NCI-H82 treated with DMSO at 0.1 percent for 48 hours (cell line): ENCODE data around the gene BCAS3.
"Not testable (repeated sequence)": the region's sequence is repeated elsewhere in the genome, so short reads cannot be mapped to it uniquely, and the experiment has no call there.

Experiments
- DNase-seq: peaks from one replicate; lab custom pipeline; 2025; ENCODE audit not compliant: unreplicated experiment; lab: John Stamatoyannopoulos, UW

BCAS3 gene

DNA sequence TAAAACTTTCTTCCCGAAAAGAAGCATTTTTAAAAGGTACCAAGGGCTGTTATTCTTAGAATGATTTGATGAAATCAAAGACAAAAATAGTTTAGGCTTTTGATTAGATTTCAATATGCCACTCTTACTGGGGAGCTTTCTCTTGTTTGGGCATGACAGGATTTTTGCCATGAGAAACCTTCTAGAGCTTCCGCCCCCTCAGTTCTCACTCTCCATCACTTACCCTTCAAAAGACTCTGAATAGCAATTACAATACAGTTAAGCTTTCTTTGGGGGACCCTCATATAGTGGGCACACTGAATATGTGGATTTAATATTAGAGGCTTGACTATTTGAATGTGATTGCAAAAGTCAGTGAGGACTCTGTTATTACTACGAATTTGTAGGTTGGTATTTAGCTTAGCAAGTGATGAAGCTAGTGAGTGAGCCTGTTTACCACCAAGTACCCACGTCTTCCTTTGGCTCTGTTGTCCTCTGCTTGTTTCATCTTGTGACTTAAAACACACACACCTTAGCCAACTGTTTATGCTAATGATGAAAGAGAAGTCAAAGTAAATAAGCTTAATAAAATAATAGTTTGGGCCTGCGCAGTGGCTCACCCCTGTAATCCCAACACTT is 563.3 kb downstream of the BCAS3 start:
- no peak for DNase-seq

- not testable (repeated sequence) for DNase-seq
Measured at GRCh38 chr17:61244988-61245387, 567.3 kb downstream of the BCAS3 start.

- no peak for DNase-seq
Measured at GRCh38 chr17:61245706-61246135, 568.1 kb downstream of the BCAS3 start.

DNA sequence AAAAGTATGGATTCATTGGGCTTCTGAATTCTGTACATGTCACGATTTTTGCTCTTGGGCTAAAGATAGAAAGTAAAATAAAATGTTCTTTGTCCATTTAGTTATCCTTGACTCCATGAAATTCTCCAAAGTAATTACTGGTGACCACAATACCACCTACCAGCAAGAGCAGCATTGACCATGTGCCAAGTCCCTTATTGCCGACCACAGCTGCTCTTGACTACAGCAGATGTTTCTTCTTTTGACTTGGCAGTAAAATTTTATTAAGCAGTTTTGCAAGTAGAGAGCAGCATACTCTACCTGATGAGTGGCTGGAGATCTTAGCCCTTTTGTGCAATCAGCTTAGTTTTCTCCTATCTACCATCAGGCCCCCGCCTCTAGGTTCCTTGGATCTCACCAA is 569.8 kb downstream of the BCAS3 start:
- no peak for DNase-seq

DNA sequence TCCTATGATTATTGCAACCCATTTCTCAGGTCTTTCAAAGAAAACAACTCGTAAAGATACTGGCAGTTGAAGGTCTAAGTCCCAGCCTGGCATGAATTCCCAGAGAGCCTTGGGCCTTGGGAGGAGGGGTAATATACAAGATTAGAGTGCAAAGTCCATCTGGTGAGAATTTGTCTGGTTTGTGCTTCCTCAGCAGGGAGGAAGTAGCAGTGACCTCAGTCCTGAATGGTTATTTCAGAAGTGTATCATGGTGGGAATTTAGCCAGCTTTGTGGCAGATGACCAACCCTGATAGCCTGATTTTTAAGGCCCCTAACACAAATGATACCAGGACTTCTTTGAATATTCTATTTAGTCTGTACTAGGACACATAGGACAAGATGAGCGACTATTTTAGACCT is 570.7 kb downstream of the BCAS3 start:
- DNase-seq: peak; percentile 28

- no peak for DNase-seq
Measured at GRCh38 chr17:61249649-61250299, 572.1 kb downstream of the BCAS3 start.

DNA sequence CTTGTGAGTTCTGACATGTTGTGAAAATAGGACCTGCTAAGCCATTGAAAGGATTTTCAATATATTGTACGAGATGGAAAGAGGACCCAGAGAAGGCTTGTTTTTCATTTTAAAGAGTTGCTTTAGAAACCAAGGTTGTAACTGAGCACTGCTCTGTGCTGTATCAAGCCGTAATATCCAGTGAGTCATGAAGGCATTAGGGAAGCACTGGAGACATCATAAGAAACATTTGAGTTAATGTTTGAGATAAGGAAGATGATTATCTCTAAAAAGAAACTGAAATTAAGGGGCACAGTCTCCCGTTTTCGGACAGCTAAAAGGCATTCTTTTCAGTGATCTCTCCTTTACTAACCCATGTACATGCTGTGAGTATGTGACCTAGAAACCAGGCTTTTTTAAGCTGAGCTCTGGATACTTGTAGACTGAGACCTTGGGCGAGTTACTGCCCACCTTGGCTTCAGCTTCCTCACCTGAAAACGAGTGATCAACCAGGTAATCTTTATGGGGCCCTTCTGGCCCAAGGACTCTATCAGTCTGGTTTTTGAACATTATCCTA is 572.8 kb downstream of the BCAS3 start:
- no peak for DNase-seq

- DNase-seq: no peak
Measured at GRCh38 chr17:61251939-61252865, 574.6 kb downstream of the BCAS3 start.

GRCh38 chr17:61253362-61253761 is 575.7 kb downstream of the BCAS3 start:
- DNase-seq: no peak

GRCh38 chr17:61253937-61254574 is 576.4 kb downstream of the BCAS3 start:
- no peak for DNase-seq

GRCh38 chr17:61254904-61255303 is 577.3 kb downstream of the BCAS3 start:
- no peak for DNase-seq

DNA sequence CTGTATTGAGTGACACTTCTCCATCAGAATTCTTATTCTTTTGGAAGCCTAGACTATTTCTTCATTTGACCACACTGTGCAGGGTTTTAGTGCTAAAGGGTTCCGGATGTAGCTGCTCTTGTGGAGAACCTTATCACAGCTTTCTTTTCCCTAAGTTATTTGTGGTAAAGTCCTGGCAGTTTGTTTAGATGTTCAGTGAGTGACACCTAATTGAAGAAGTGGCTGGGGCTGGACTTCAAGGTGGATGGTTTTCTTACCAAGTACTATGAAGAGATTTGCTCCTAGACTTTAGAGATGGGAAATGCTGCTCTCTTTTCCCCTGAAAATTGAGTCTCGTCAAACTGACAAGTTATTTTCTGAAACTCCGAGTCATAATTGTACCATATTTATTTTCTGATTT is 578.0 kb downstream of the BCAS3 start:
- no peak for DNase-seq

GRCh38 chr17:61259360-61259759 is 581.7 kb downstream of the BCAS3 start:
- no peak for DNase-seq

DNA sequence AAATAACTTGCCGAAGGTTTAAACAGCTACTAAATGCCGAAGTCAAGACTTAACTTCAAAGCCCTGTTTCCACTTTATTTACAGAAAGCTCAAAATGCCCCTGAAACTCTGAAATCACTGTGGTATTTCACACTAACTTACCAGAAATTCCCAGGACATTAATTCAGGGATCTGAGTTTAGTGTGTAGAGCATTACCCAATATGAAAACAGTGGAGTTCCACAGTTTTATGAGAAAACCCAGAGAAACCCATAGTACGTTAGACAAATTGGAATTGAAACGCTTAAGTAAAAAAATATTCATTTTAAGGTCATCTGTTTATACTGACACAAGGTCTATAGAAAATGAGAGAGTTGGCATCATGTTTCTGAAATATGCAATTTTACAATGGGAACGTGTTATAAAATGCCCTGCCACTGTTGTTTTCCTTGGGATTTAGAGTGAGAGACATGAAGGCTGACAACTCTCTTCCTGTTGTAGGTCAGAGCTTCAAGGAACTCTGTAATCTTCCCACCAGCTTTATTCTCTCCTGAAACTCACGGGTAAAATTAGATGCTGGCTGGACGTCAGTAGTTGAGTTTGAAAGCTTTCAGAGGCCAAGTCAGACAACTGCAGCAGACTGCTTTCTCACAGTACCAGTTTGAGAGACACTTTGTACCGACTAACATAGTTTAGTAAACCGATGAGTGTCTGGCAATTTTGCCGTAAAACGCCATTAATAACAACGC is 582.6 kb downstream of the BCAS3 start:
- DNase-seq: no peak

DNA sequence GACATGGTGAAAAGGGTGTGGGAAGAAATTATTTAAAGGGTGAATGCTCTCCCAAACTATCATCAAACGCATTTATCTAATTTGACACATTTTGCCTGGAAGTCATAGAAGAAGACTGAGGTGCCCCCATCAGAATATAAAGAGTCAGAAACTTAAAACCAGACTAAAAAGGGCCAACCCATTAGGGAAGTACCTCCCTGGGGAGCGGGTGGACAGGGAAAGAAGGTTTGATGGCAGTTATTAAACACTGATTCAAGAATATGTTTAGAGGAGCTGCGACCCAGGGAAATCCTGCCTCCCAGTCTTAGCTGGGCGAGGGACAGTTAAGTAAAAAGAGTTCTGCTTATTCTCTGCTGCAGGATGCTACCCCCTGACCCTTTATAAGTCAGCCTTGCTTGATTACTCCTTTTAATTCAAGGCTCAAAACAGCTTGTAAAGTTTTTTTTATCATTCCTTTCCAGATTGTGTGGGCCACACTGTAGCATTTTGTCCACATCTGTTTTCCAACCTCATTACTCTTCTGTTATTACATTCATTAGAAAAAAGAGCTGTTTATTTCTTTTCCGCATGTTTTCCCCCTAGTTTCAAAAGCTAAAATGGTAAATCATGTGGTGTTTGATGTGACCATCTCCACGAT is 583.5 kb downstream of the BCAS3 start:
- no peak for DNase-seq

DNA sequence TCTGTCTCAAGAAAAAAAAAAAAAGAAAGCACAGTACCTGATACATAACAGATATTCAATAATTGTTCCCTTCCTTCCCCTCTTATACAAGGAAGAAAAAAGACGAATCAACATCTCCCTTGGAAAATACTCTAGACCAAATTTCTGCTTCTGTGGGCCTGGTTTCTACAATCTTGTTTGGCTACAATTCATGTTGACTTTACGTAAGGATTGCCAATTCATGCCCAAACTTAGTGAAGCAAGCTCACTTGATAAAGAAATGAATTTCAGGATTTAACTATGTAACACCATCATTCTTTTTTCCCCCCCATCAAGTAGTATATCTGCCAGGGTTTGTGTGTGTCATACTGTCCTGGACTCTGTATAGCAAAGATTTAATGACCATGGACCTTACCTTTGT is 587.7 kb downstream of the BCAS3 start:
- no peak for DNase-seq

GRCh38 chr17:61267847-61268246 is 590.2 kb downstream of the BCAS3 start:
- DNase-seq: no peak

GRCh38 chr17:61275395-61275794 is 597.7 kb downstream of the BCAS3 start:
- no peak for DNase-seq

GRCh38 chr17:61276806-61277205 is 599.2 kb downstream of the BCAS3 start:
- no peak for DNase-seq
